ENCODE data around the gene DLGAP1. TPM values are rescaled to one million over a fixed set of nuclear protein-coding genes. Genes with fewer than 3 reads are reported as not detected.
"Not testable (repeated sequence)": the region's sequence is repeated elsewhere in the genome, so short reads cannot be mapped to it uniquely, and the experiment has no call there.

Gene DLGAP1
- polyA plus RNA-seq, 1 donor from 2014 or later: 4.5 TPM

- H3K27me3 ChIP-seq (ENCODE audit: insufficient read depth, low read depth, low read length): peaks cover 14% of the 10 kb centered on the region
- not testable (repeated sequence) for H3K4me2 ChIP-seq (ENCODE audit: low read length); H3K4me3 ChIP-seq (ENCODE audit: low read length); H3K79me2 ChIP-seq (replicated peaks; ENCODE audit: insufficient read depth, low read length); H3K9me2 ChIP-seq (ENCODE audit: insufficient read depth, low read length); H2AFZ ChIP-seq (ENCODE audit: low read depth, low read length); H3K9me3 ChIP-seq (ENCODE audit: low read length); H3K36me3 ChIP-seq (ENCODE audit: insufficient read depth, low read length); H3F3A ChIP-seq (ENCODE audit: insufficient read depth, low read length, poor library complexity, severe bottlenecking); H3K9ac ChIP-seq (ENCODE audit: low read length); H4K20me1 ChIP-seq (ENCODE audit: insufficient read depth); H3K27ac ChIP-seq (ENCODE audit: low read length)
Measured at GRCh38 chr18:3601106-3601755, 853.9 kb downstream of the DLGAP1 start.

- Histone ChIP-seq H3K9me2 (ENCODE audit: insufficient read depth, low read length) (no peaks in the 10 kb centered on the region), H3K79me2 (replicated peaks; ENCODE audit: insufficient read depth, low read length) (no peaks in the 10 kb centered on the region), H3K4me2 (ENCODE audit: low read length) (no peak overlapping the region), H4K20me1 (ENCODE audit: insufficient read depth) (no peaks in the 10 kb centered on the region), H3K4me3 (ENCODE audit: low read length) (no peak overlapping the region), H3F3A (ENCODE audit: insufficient read depth, low read length, poor library complexity, severe bottlenecking) (no peaks in the 10 kb centered on the region), H3K9ac (ENCODE audit: low read length) (no peak overlapping the region), H2AFZ (ENCODE audit: low read depth, low read length) (no peak overlapping the region), H3K9me3 (ENCODE audit: low read length) (no peaks in the 10 kb centered on the region), H3K27ac (ENCODE audit: low read length) (no peak overlapping the region), H3K27me3 (ENCODE audit: insufficient read depth, low read depth, low read length) (peaks cover 14% of the 10 kb centered on the region), H3K36me3 (ENCODE audit: insufficient read depth, low read length) (no peaks in the 10 kb centered on the region)
- TF ChIP-seq SMC3 (conservative IDR thresholded peaks at IDR 0.05; ENCODE audit: poor library complexity) (no peak), CTCF (IDR thresholded peaks at IDR 0.05; ENCODE audit: poor library complexity, severe bottlenecking) (no peak), MXI1 (conservative IDR thresholded peaks at IDR 0.05; ENCODE audit: poor library complexity, severe bottlenecking) (no peak), REST (IDR thresholded peaks at IDR 0.05; ENCODE audit: borderline replicate concordance) (no peak)
Measured at GRCh38 chr18:3599861-3600260, 855.2 kb downstream of the DLGAP1 start.

GRCh38 chr18:3599195-3599594, 855.9 kb downstream of the DLGAP1 start:
- H4K20me1 ChIP-seq (ENCODE audit: insufficient read depth): no peaks in the 10 kb centered on the region
- no peaks in the 10 kb centered on the region for H3K9me3 ChIP-seq (ENCODE audit: low read length)
- TF ChIP-seq CTCF (IDR thresholded peaks at IDR 0.05; ENCODE audit: poor library complexity, severe bottlenecking): no peak
- no peak for TF ChIP-seq RAD21 (conservative IDR thresholded peaks at IDR 0.05)
- TF ChIP-seq SMC3 (conservative IDR thresholded peaks at IDR 0.05; ENCODE audit: poor library complexity): no peak
- TF ChIP-seq POLR2AphosphoS5 (IDR thresholded peaks at IDR 0.05): no peak
- TF ChIP-seq EZH2 (IDR thresholded peaks at IDR 0.05; ENCODE audit: borderline replicate concordance, insufficient read depth, low read length, poor library complexity, severe bottlenecking): no peak
- TF ChIP-seq EP300 (conservative IDR thresholded peaks at IDR 0.05; ENCODE audit: poor library complexity, severe bottlenecking): no peak
- TF ChIP-seq MXI1 (conservative IDR thresholded peaks at IDR 0.05; ENCODE audit: poor library complexity, severe bottlenecking): no peak
- no peak for TF ChIP-seq TAF1 (IDR thresholded peaks at IDR 0.05; ENCODE audit: low read depth)
- H2AFZ ChIP-seq (ENCODE audit: low read depth, low read length): no peak overlapping the region
- H3K79me2 ChIP-seq (replicated peaks; ENCODE audit: insufficient read depth, low read length): no peaks in the 10 kb centered on the region
- no peaks in the 10 kb centered on the region for H3K9me2 ChIP-seq (ENCODE audit: insufficient read depth, low read length)
- H3K27me3 ChIP-seq (ENCODE audit: insufficient read depth, low read depth, low read length): peaks cover 14% of the 10 kb centered on the region
- no peaks in the 10 kb centered on the region for H3K36me3 ChIP-seq (ENCODE audit: insufficient read depth, low read length)
- H3K4me2 ChIP-seq (ENCODE audit: low read length): no peak overlapping the region
- H3K4me3 ChIP-seq (ENCODE audit: low read length): no peak overlapping the region
- H3K27ac ChIP-seq (ENCODE audit: low read length): no peak overlapping the region
- H3F3A ChIP-seq (ENCODE audit: insufficient read depth, low read length, poor library complexity, severe bottlenecking): no peaks in the 10 kb centered on the region
- H3K9ac ChIP-seq (ENCODE audit: low read length): no peak overlapping the region

Measured in neural cell (in vitro differentiated cells).